ENCODE measurements around the gene DUS2. TPM values are rescaled to one million over a fixed set of nuclear protein-coding genes. Genes with fewer than 3 reads are reported as not detected.
A peak's percentile ranks its signal among the peaks of the same experiment; 100 is the strongest.

The DUS2 gene
- polyA plus RNA-seq, result 10 to 100 TPM in 2 of 3 donors, 1 to 10 TPM in 1; 9.3 to 23.7 (median 16.8) TPM

DNA sequence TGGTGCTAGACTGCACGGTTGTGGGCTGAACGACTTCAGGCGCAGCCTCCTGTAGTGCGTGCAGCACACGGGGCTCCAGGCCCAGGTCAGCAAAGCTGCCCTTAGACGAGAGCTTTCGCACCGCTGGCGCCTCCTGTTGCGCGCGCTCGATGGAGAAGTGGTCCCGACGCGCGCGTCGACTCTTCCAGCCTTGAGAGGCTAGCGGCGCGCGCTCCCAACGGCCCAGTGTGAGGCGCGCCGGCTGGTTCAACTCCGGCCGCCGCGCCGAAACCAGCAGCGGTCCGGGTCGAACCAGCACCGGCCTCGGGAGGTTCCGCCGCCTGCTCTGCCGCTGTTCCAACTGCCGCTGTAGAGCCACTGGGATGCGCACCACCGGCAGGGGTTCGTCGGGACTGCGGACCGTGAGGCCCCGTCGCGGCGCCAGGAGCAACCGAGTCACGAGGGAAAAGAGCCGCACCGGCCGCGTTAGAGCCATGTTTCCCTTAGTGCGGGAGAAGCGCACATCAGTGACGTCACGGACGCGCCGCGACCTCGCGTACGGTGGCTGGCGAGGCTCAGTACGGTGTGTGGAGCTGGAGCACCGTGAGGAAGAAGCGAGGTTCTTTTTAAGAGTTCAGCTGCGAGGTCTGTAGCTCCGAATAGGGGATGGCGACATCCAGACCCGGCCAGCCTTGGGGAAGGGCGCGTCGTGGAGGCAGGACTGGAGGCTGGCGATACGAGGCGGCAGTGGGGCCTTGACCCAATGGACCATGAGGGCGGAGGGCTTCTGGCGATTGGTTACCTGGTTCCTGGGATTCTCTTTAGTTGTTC lies at the start of gene DUS2, which contains the start of gene DDX28:
DUS2 (plus strand) TSS at position 557 of the 810 bp plus-strand sequence. CDS start 14,740 bp downstream, outside the sequence.
DDX28 (minus strand) TSS at position 505 of the 810 bp plus-strand sequence; CDS start at position 475, 30 bp downstream.
- peaks cover 5 to 12% (median 6%) of the 10 kb centered on the region in 3 donors for H3K36me3 Mint-ChIP-seq
- H3K4me1 Mint-ChIP-seq, result peaks cover 39 to 41% of the 10 kb centered on the region in 2 donors
- peaks cover 8 to 19% (median 12%) of the 10 kb centered on the region in 3 donors for H3K27me3 Mint-ChIP-seq (ENCODE audit: low read depth in 3 of 3)
- H3K27ac Mint-ChIP-seq, result peak within 1 kb of the TSS; percentile 92 to 99 (median 98)
- peak; percentile 91 to 92 (median 91) for DNase-seq
- peak within 1 kb of the TSS; percentile 94 to 99 (median 98) for H3K4me3 Mint-ChIP-seq
- H3K9me3 Mint-ChIP-seq, result no peaks in the 10 kb centered on the region

DNA sequence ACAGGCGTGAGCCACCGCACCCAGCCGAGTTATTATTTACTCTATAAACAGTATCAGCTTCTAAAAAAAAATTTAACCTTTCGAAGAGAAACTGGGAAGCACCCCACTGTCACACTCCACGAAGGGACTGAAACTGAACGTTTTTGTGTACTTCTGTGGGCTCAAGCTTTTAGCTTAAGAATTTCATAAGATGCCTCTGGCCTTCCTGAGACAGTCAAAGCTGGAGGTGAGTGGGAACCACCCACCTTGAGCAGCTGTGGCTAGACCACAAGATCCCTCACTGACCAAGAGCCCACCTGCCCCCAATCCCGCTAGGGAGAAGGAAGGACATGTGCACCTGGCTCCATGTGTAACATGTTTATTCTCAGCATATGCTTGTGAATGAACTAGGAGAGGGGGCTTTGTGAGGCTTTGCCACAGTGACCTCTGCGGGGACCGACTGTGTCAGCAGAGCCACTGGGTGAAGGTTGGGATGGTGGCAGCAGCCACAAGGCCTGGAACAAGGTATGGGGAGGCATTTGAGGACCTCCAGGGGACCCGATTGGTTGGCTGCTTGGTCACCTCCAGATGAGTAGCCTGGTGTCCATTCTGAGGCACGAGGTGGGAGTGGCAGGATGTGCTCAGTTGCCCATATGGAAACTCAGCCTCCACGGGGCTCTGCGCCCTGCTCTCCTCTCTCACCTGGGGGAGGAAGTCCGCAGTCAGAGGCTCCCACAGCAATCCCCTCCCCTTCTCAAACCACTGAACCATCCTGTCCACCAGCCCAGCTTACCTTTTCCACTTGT lies 47.6 kb upstream of the DUS2 start:
- H3K4me3 Mint-ChIP-seq, result no peak overlapping the region
- H3K27ac Mint-ChIP-seq, result no peak overlapping the region
- H3K27me3 Mint-ChIP-seq (ENCODE audit: low read depth in 3 of 3), result peaks cover 0 to 1% (median 0%) of the 10 kb centered on the region in 3 donors
- no peaks in the 10 kb centered on the region for H3K9me3 Mint-ChIP-seq
- H3K36me3 Mint-ChIP-seq, result no peaks in the 10 kb centered on the region
- DNase-seq, result no peak
- H3K4me1 Mint-ChIP-seq, result no peaks in the 10 kb centered on the region

DNA sequence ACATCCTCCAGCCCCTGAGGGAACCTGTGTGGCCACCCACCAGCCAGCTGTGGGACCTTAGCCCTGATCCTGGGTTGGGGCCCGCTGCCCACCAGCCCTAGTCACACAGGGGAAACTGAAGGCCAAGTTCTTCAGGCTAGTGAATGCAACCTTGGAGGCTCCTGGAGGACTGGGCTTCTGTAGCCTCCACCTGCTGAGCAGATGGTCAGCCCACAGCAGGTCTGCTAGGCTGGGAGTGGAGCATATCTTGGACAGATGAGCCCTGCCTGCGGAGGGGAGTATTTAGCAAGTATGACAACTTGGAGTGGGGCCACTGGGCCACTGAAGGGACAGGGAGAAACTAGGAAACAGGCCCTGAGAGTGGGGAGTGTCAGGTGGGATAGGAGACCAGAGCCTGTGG lies 46.9 kb upstream of the DUS2 start:
- Mint-ChIP-seq H3K4me1 (no peaks in the 10 kb centered on the region), H3K27me3 (ENCODE audit: low read depth in 3 of 3) (peaks cover 0 to 1% (median 0%) of the 10 kb centered on the region in 3 donors), H3K9me3 (no peaks in the 10 kb centered on the region), H3K4me3 (no peak overlapping the region), H3K27ac (no peak overlapping the region), H3K36me3 (no peaks in the 10 kb centered on the region)
- DNase-seq, result no peak

DNA sequence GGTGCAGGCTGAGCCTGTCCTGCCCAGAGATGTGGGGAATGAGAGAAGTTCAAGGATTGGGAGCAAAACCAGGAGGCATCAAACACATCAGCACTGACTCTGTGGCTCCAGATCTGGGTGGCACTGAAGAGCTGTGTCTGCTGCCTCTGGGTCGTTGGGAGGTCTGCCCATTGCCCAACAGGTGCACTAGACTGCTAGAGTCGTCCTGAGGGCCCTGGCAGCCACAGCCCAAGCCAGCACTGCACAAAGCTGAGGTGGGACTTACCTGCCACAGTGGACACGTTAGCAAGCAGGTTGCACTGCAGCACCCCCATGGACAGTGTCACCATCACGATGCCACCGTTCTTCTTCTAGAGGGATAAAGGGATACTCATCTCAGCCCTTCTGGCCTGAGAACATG lies 46.1 kb upstream of the DUS2 start:
- Mint-ChIP-seq H3K9me3 (no peaks in the 10 kb centered on the region), H3K4me3 (no peak overlapping the region), H3K4me1 (no peaks in the 10 kb centered on the region), H3K27me3 (ENCODE audit: low read depth in 3 of 3) (peaks cover 0 to 1% (median 0%) of the 10 kb centered on the region in 3 donors), H3K27ac (no peak overlapping the region), H3K36me3 (no peaks in the 10 kb centered on the region)
- DNase-seq, result no peak

DNA sequence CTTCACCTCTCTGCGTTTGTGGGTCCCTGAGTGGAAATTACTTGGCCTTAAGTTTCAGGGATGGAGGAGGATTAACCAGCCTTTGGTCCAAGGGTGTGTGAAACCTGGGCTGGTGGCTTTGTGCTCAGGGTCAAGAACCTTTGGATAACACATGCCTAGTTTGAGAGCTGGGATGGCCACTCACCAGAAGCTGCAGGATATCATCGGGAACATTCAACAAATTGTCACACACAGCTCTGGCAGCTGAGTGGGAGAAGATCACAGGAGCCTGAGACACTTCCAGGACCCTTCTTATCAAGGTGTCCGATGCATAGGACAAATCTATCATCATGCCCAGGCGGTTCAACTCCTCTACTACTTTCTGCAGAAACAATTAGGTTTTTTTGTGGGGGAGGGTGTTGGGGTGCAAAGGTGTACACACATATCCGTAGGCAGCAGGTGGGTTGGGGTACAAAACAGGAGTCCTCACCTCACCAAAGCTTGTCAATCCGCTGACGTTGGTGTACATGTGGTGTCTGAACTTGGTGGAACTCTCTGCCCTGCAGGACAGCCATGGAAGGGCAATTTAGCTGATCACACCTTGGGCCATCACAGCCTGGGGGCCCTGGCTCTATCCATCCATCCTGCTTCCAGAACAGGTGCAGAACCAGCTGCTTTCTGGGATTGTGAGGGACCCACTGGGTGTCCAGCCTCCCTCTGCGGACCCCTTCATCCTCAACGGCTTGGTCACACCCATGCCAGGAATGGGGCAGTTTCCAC lies 45.4 kb upstream of the DUS2 start:
- Mint-ChIP-seq H3K27ac (peak overlapping the region in 1 of 6 donors; percentile 30), H3K4me1 (no peaks in the 10 kb centered on the region), H3K27me3 (ENCODE audit: low read depth in 3 of 3) (peaks cover 0 to 1% (median 0%) of the 10 kb centered on the region in 3 donors), H3K36me3 (no peaks in the 10 kb centered on the region), H3K9me3 (no peaks in the 10 kb centered on the region), H3K4me3 (no peak overlapping the region)
- no peak for DNase-seq

DNA sequence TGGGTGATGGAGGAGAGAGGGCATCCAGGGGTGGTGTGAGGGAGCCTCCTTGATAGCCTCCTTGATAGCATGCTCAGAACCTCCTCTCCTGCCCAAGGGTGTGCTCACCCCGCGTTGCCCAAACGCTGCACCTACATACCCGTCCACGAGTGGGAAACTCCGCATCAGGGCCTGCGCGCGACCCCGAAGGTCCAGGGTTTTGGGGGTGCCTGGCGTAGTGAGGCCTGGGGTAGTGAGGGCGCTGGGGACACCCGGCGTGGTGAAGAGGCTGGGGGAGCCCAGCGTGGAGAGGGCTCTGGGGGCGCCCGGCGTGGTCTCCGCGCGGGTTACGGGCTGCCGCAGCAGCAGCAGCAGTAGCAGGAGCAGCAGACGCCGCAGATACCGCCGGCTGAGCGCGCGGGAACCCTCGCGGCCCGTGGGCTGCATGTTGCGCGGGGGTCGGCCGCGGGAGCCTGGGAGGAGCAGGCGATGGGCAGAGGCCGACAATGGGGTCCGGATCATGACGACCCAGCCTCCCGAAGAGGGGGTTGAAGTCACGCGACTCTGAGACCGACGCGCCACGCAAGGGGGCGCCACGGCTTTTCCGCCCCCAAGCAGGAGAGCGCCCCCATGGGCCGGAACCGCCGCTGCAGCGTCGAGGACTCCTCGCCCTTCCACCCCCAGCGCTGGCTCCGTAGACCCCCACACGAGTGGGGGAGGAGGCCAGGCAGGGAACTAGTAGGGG lies 43.0 kb upstream of the DUS2 start, which contains the start of gene DPEP3:
DPEP3 (minus strand) TSS at position 545 of the 724 bp plus-strand sequence; CDS start at position 426, 119 bp downstream.
- H3K27me3 Mint-ChIP-seq (ENCODE audit: low read depth in 3 of 3), result peaks cover 1 to 7% (median 2%) of the 10 kb centered on the region in 3 donors
- H3K9me3 Mint-ChIP-seq, result no peaks in the 10 kb centered on the region
- no peak within 1 kb of the TSS for H3K27ac Mint-ChIP-seq
- H3K4me1 Mint-ChIP-seq, result peaks cover 20 to 22% of the 10 kb centered on the region in 2 donors
- H3K4me3 Mint-ChIP-seq, result no peak within 1 kb of the TSS
- H3K36me3 Mint-ChIP-seq, result no peaks in the 10 kb centered on the region
- no peak for DNase-seq

DNA sequence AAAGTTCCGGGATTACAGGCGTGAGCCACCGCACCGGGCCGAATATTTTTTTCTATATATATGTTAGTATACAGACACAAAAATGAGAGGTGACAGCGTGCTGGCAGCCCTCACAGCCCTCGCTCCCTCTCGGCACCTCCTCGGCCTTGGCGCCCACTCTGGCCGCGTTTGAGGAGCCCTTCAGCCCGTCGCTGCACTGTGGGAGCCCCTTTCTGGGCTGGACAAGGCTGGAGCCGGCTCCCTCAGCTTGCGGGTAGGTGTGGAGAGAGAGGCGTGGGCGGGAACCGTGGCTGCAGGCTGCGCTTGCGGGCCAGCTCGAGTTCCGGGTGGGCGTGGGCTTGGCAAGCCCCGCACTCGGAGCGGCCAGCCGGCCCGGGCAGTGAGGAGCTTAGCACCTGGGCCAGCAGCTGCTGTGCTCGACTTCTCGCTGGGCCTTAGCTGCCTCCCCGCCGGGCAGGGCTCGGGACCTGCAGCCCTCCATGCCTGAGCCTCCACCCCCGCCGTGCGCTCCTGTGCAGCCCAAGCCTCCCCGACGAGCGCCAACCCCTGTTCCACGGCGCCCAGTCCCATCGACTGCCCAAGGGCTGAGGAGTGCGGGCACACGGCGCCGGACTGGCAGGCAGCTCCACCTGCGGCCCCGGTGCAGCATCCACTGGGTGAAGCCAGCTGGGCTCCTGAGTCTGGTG lies 40.9 kb upstream of the DUS2 start:
- DNase-seq, result no peak
- Mint-ChIP-seq H3K27ac (no peak overlapping the region), H3K4me3 (no peak overlapping the region), H3K9me3 (no peaks in the 10 kb centered on the region), H3K27me3 (ENCODE audit: low read depth in 3 of 3) (peaks cover 0 to 7% (median 2%) of the 10 kb centered on the region in 3 donors), H3K4me1 (peaks cover 22 to 23% of the 10 kb centered on the region in 2 donors), H3K36me3 (no peaks in the 10 kb centered on the region)

DNA sequence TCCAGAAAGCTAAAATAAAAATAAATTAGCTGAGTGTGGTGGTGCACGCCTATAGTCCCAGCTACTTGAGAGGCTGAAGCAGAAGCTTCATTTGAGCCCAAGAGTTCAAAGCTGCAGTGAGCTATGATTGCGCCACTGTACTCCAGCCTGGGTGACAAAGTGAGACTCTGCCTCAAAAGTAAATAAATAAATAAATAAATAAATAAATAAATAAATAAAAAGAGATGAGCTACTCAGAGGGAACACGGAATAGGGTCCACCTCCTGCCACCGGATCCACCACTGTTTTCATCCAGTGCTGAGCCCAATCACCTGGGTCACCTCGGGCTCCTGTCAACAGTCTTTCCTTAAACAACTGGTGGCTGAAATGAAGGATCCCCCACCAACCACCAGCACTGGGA lies 36.1 kb upstream of the DUS2 start:
- no peak overlapping the region for H3K4me3 Mint-ChIP-seq
- peaks cover 0 to 7% (median 2%) of the 10 kb centered on the region in 3 donors for H3K27me3 Mint-ChIP-seq (ENCODE audit: low read depth in 3 of 3)
- no peak overlapping the region for H3K27ac Mint-ChIP-seq
- no peak for DNase-seq
- peaks cover 0 to 4% (median 0%) of the 10 kb centered on the region in 3 donors for H3K36me3 Mint-ChIP-seq
- H3K4me1 Mint-ChIP-seq, result peaks cover 33 to 52% of the 10 kb centered on the region in 2 donors
- H3K9me3 Mint-ChIP-seq, result no peaks in the 10 kb centered on the region

DNA sequence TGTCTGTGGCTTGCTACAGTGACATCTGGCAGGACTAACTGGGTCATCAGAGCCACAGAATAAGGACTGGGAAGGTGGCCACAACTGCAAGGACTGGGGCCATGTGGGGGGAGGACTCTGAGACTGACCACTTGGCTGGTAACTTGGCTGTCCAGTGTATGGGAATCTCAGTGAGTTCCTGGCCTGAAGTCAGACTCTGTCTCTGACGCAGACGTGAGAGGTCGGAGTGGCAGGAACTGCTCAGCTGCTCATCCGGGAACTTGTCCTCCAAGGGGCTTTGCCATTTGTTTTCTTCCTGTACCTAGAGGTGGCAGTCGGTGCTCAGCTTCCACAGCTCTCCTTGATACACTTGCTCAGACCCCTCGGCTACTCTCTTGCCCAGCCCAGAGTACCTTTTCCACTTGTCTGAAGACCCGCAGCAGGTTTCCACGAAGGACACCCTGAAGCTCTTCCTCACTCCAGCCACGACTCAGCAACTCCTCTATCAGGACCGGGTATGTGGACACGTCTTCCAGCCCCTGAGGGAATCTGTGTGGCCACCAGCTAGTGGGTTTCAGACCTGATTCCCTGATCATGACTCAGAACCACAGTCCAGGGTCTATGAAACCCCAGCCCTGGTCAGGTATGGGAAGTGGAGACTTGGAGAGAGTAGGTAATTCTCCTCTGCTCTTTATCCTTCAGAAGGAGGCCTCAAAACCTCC lies 35.5 kb upstream of the DUS2 start:
- peaks cover 0 to 4% (median 0%) of the 10 kb centered on the region in 3 donors for H3K36me3 Mint-ChIP-seq
- H3K4me3 Mint-ChIP-seq, result no peak overlapping the region
- peak overlapping the region in 4 of 6 donors; percentile 16 to 75 (median 50) for H3K27ac Mint-ChIP-seq
- peaks cover 0 to 7% (median 2%) of the 10 kb centered on the region in 3 donors for H3K27me3 Mint-ChIP-seq (ENCODE audit: low read depth in 3 of 3)
- DNase-seq, result no peak
- no peaks in the 10 kb centered on the region for H3K9me3 Mint-ChIP-seq
- H3K4me1 Mint-ChIP-seq, result peaks cover 34 to 56% of the 10 kb centered on the region in 2 donors

DNA sequence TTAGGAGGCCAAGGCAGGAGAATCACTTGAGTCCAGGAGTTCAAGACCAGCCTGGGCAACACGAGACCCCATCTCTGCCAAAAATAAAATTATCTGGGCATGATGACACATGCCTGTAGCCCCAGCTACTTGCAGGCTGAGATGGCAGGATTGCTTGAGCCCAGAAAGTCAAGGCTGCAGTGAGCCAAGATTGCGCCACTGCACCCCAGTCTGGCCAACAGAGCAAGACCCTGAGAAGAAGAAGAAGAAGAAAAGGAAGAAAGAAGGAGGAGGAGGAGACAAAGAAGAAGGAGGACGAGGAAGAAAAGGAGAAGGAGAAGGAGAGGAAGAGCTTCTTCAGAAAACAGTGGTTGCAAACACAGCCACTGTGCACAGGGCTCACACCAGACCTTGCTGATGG lies 34.4 kb upstream of the DUS2 start:
- Mint-ChIP-seq H3K27ac (peak overlapping the region in 3 of 6 donors; percentile 48 to 91 (median 53)), H3K27me3 (ENCODE audit: low read depth in 3 of 3) (peaks cover 0 to 6% (median 0%) of the 10 kb centered on the region in 3 donors), H3K4me1 (peaks cover 34 to 53% of the 10 kb centered on the region in 2 donors), H3K36me3 (peaks cover 0 to 4% (median 0%) of the 10 kb centered on the region in 3 donors), H3K9me3 (no peaks in the 10 kb centered on the region), H3K4me3 (no peak overlapping the region)
- DNase-seq, result no peak

DNA sequence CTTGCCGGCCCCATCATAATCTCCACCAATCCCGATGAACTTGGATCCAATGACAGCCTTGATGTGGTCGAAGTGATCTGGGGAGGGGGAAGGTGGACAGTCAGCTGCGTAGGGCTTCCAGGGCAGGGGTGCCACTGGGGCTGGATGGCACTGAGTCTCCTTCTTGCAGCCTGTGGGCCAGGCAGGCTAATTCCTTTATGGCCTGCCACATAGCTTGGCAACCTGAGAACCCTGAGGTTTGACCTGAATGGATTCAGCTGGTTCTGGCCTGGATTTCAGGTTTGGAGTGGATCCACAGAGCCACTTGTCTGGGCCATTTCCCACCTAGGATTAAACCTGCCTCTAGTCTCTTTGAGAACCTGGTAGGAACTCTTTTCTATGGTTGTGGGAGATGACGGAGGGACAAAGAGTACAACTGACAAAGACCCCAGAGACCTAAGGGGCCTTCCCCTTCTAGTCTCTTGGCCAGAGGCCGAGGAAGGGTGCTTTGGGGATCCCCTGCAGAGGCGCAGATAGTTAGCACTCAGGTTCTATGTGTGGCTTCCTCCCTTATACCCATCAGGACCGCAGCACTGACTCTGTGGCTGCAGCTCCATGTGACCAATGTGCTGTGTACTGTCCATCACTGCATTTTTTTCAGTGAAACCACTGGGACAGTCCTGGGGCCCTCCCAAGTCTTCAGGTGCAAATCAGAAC lies 33.6 kb upstream of the DUS2 start:
- peaks cover 33 to 54% of the 10 kb centered on the region in 2 donors for H3K4me1 Mint-ChIP-seq

More for the DNA sequence above, 33.6 kb upstream of the DUS2 start:
- H3K9me3 Mint-ChIP-seq, result no peaks in the 10 kb centered on the region
- peak overlapping the region in 5 of 6 donors; percentile 37 to 84 (median 59) for H3K27ac Mint-ChIP-seq
- DNase-seq, result peak in 2 of 3 donors; percentile 21 to 36
- peaks cover 0 to 4% (median 0%) of the 10 kb centered on the region in 3 donors for H3K36me3 Mint-ChIP-seq
- H3K4me3 Mint-ChIP-seq, result no peak overlapping the region
- H3K27me3 Mint-ChIP-seq (ENCODE audit: low read depth in 3 of 3), result peaks cover 0 to 3% (median 0%) of the 10 kb centered on the region in 3 donors
